GM19324 (cell line): ENCODE results near the gene FANCM.
A peak's percentile ranks its signal among the peaks of the same experiment; 100 is the strongest.
"Not testable (repeated sequence)": the region's sequence is repeated elsewhere in the genome, so short reads cannot be mapped to it uniquely, and the experiment has no call there.

ENCODE experiments used
- ATAC-seq: cut with Tn5 transposase; IDR thresholded peaks from one replicate; pipeline ENCODE4 v1.9.1; 2021; ENCODE audit warnings: mild to moderate bottlenecking, moderate library complexity; ENCODE audit not compliant: unreplicated experiment, low FRiP score

Gene FANCM

DNA sequence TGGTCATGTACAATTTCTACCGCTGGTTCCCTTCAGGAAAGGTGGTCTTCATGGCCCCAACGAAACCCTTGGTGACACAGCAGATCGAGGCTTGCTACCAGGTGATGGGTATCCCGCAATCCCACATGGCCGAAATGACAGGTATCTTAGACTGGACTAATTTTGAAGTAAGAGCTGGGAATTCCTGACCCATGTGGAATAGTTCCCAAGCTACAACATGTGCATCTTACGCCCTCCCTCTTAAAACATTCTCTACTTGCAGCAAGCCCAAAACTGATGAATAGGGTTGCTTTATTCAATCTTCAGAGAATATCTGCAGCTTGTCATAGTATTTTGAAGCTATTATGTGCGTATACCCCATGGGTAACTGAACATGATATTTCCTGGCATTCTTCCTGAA, 669 bp downstream of the FANCM start:
- ATAC-seq = no peak

DNA sequence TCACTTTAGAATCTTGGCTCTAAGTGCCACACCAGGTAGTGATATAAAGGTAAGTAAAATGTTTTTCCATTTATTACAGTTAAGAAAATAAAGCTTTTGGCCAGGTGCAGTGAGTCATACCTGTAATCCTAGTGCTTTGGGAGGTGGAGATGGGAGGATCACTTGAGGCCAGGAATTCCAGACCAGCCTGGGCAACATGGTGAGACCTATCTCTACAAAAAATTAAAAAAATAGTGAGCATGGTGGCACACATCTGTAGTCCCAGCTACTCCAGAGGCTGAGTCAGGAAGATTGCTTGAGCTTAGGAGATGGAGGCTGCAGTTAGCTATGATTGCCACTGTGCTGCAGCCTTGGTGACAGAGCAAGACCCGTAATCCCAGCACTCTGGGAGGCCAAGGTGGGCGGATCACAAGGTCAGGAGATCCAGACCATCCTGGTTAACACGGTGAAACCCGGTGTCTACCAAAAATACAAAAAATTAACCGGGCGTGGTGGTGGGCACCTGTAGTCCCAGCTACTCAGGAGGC, 5.0 kb downstream of the FANCM start:
- no peak for ATAC-seq

DNA sequence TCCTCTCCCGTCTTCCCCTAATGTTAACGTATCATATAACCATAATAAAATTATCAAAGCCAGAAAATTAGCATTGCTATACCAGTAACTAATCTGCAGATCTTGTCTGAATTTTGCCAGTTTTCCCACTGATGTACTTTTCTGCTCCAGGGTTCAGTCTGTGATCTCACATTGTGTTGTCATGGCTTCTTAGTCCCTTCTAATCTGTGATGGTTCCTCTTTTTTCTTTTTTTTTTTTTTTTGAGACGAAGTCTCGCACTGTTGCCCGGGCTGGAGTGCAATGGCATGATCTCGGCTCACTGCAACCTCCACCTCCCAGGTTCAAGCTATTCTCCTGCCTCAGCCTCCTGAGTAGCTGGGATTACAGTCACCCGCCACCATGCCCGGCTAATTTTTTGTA, 6.4 kb downstream of the FANCM start:
- not testable (repeated sequence) for ATAC-seq

DNA sequence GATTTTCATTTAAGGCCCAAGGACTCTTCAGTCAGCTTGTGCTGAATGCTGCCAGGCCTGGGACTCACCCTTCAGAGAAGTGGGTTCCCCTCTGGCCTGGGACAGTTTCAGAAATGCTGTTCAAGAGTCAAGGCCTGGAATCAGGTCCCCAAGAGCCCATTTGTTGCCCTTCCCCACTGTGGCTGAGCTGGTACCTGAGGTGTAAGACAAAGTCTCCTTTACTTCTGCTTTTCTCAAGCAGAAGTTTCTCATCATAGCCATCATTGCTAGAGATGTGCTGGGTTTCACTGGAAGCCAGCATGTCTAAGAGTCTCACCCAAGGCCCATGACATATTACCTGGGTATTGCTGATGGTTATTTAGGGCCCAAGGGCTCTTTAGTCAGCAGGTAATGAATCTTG, 8.9 kb downstream of the FANCM start:
- no peak for ATAC-seq

DNA sequence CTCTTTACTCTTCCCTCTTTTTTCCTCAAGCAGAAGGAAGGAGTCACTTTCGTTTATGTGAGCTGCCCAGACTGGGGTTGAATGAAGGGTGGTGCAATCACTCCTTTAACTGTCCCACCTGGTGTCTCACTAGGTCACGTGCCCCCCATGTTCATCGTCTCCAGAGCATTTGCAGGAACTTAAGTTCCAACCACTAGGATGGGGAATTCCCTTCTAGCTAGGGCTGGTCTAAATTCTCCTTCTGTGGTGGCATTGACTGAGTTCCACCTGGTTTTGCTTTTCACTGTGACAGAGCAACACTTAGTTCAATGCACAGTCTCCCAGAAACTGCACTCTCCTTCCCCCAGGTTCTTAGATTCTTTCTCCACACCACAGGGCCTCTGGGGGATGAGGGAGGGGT, 9.5 kb downstream of the FANCM start:
- ATAC-seq = no peak

DNA sequence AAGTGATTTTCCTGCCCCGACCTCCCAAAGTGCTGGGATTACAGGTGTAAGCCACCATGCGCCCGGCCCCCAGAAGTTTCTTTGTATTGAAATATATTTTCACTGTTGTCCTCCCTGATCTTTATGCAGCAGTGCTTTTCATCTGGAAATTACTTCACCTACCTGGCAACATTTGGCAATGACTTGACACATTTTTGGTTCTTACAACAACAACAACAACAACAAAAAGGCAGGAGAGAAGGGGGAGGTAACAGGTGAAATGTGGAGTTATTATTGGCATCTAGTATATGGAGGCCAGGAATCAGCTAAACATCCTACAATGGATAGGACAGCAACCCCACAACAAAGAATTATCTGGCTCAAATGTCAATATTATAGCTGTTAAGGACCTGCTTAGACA, 13.9 kb downstream of the FANCM start:
- no peak for ATAC-seq

DNA sequence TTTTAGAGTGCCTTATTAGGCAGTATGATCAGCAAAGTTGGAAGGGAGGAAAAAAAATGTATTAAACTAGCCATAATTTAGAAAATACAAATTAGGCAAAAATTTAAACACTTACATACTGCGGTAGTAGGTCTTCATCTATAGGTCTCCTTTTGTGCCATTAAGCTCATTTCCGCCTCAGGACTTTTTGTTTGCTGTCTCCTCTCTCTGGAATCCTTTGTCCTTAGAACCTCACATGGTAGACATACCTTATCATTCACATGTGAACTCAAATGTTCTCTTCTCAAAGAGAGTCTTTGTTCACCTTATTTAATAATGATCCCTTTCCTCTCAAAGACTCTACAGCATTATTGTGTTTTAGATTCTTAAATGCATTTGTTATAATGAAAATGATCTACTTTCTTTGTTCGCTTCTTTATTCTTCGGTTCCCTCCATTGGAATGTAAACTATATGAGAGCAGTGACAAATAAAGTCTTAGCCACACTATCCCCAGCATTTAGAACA, 14.7 kb downstream of the FANCM start:
- no peak for ATAC-seq

DNA sequence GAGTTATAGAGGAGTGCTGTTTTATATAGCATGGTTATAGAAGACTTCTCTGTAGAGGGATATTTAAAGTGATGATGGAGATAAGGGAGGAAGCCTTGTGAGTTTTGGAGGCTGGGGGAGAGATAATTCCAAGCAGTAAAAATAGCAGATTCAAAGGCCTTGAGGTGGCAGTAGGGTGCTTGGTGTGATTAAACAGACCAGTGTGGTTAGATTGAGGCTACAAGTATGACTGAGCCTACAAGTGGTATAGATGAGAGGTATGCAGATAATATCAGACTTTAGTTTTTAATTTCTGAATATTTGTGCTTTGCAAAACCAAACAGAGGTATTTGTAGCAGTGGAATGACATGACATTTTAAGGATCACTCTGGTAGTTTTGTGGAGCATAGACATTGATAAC, 20.3 kb downstream of the FANCM start:
- no peak for ATAC-seq

DNA sequence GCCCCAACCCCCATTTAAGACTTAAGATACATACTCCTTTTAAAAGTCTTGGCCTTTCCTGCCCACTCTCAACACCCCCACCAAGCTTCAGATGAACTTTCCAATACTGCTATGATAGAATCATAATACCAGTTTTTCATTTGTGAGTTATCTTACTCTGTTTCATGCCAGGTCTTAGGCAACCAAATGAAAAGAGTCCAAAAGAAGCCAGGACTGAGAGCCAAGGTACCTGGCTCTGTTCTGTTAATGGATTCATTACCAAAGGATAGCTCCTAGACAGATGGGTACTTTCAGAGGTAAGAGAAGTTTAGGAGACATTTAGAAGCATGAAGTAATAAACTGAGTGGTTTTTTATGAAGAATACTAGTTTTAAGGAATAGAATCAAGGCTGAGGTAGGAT, 34.2 kb downstream of the FANCM start:
- ATAC-seq = no peak

DNA sequence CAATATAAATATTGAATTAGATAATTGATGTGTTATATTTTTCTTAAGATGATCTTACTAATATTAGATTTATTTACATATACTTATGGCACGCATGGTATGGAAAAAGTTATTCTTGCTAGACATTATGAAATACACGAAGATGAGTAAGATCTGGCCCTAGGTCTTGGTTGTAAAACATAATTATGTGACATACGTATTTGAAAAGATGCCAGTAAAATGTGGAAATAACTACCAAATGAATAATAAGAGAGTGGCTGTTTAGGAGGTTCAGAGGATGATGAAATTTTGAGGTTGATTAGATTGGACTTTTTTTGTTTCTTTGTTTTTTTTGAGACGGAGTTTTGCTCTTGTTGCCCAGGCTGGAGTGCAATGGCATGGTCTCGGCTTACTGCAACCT, 41.3 kb downstream of the FANCM start:
- ATAC-seq = no peak

DNA sequence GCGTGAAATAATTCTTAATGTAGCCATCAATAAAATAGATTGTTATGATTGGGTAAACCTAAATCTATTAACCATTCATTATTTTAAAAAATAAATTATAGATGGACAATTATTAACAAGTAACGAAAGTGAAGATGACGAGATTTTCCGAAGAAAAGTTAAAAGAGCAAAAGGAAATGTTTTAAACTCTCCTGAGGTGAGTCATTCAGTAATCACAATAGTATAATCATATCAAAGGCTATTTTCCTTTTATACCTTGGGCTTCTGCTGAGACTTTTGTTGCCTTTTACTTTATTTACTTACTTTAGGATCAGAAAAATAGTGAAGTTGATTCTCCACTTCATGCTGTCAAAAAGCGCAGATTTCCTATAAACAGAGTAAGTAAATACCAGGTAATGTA, 45.6 kb downstream of the FANCM start:
- no peak for ATAC-seq

DNA sequence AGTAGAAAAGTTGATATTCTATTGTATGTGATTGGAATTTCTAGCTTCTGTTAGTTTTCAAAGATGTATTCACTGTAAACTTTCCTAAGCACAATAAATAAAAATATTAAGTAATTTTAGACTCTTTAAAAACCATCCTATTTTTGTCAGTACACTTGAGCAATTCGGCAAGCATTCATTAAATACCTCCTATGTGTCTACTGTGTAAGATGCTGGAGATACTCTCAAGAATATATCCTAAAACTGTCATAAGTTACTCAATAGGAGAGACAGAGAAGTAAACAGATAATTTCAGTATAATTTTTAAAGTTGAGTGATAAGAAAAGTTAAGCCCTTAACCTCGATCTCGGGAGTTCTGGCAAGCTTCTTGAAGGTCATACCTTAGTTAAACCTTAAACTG, 46.1 kb downstream of the FANCM start:
- no peak for ATAC-seq

DNA sequence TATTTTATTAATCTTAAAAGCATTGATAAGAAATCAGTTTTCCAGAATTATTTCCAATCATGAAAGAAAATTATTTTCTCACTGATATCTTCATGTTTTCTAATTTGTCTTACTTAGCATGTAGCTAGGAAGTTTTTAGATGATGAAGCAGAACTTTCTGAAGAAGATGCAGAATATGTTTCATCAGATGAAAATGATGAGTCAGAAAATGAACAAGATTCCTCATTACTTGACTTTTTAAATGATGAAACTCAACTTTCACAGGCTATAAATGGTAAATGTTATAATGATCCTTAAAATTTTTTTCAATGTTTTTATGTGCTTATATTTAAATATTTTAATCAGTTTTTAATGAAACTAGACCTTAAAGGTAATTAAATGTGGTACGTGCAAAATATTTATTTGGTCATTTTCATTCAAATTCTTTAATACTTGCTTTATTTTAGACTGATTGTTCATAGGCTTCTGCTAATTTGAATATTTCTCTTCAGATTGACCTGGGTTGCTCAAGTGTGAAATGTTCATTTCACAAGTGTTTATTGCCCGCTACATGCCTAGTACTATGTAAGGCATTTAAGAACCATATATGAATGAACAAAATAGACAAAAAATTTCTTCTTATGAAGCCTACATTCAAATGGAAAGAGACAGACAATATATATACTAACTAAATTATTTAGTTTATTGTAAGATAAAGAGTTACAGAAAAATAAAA, 49.5 kb downstream of the FANCM start:
- no peak for ATAC-seq

DNA sequence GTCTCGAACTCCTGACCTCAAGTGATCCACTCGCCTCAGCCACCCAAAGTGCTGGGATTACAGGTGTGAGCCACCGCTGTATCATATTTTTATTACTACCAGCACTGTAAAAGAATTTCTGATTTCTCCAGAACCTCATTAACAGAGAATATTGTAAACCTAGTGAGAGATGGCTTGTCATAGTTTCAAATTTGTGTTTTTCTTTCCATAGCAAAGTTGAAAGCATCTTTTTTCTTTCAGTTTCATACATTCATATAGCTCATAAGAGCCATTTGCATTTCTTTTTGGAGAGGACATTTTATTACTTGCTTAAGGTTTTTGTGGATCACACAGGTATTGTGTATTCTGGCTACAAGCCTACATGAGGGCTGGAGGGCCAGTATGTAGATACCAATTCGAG, 59.2 kb downstream of the FANCM start:
- peak; percentile 49 for ATAC-seq

DNA sequence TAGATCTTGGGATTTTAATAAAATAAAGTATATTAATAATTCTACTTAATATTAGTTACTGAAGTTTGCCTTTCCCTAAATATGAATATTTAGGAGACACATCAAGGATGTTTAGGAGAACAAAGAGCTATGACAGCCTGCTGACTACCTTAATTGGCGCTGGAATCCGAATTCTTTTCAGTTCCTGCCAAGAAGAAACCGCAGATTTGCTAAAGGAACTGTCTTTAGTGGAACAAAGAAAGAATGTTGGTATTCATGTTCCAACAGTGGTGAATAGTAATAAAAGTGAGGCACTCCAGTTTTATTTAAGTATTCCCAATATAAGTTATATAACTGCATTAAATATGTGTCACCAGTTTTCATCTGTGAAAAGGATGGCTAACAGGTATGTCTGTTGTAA, 62.8 kb downstream of the FANCM start:
- no peak for ATAC-seq

DNA sequence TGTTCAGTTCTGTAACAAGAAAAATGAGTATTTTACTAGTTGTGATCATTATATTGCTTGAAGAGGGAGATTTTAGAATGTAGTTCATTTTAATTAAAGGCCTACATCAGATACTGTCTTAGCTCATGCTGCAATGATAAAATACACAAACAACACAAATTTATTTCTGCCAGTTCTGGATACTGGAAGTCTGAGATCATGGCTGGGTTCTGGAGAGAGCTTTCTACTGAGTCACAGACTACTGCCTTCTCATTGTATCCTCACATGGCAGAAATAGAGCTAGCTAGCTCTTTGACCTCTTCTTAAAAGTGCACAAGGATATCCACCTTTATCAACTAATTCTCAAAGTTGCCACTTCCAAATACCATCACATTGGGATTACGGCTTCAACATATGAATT, 63.5 kb downstream of the FANCM start:
- ATAC-seq = no peak

DNA sequence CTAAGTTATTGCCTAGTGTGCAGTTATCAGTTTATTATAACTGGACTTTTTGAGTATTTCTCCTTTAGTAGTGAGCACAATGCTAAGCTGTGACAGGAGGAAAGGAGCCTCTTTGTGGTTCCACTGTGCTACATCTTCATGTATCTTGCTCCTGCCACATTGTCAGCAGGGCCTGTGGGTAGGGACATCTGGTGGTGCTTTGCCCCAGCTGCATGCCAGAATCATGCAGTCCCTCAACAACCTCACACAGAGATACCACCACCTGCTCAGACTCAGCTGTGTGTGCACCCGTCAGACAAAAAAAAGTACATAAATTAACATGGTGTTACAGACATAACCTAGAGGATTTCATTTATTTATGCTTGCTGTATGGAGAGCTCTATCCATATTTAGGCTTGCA, 66.2 kb downstream of the FANCM start:
- ATAC-seq = no peak

DNA sequence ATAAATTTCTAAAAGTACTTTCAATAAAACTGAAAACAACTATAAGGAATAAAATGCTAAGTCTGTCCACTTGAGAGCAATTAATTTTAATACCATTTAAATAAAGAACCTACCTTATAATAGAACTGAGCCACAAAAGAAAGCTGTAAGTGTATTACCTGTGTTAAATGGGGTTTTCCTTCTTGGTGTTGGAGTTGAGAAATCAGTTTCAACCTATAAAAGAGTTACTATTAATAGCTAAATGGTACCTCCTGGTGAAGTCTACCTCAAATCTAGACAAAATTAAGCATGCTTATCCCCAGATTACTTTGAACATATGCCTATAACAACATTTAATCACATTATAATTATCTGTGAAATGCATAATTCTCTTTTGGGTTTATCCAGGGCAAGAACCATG, 68.5 kb downstream of the FANCM start:
- ATAC-seq = no peak

DNA sequence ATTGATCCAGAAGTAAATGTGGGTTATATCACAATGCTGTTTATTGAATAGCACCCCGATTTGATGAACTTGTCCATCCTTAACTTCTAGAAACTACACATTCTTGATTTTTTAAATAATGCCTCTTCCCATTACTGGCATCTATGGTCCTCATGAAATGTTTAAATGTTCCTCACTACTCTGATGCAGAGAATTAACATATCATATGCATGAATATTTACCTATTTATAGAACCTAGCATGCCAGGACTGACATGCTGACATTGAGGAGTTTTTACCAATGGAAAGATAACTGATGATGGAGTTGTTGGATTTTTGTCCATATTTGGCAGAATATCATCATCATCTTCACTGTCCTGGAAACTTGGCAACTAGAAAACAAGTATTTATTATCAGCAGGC, 74.4 kb downstream of the FANCM start:
- ATAC-seq = no peak

DNA sequence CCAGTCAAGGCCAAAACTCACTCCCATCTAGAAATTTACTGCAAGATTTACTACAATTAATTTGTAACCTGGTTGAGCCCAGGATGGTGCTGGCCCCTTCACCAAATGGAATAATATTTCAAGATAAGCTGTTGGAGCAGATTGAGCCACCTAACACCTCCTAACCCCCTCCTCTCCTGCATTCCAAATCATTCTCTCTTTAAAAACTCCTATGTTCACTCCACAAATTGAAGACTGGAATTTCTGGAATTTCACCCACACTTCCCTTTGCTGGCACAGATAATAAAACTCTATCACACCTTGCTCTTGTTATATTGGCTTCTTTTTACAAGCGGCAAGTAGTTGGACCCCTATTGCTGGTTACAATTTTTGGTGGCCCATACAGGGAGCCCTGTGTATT, 75.6 kb downstream of the FANCM start:
- no peak for ATAC-seq

DNA sequence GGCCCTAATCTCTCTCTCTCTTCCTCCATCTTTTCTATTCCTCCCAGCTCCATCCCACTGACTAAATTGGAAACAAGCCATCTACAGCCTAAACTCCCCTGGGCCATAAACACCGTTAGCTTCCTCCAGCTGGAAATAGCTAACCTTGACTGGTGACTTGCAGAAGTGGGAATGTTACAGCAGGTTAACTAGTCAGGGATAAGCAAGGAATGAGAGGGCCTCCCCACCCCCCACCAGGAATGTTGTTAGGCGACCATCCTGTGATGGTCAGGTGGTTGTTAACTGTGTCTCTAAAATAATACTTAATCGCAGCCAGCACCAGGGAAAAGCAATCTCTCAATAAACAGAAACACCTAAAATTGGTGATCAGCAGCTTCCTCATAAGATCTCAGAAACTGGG, 76.5 kb downstream of the FANCM start:
- ATAC-seq = no peak

DNA sequence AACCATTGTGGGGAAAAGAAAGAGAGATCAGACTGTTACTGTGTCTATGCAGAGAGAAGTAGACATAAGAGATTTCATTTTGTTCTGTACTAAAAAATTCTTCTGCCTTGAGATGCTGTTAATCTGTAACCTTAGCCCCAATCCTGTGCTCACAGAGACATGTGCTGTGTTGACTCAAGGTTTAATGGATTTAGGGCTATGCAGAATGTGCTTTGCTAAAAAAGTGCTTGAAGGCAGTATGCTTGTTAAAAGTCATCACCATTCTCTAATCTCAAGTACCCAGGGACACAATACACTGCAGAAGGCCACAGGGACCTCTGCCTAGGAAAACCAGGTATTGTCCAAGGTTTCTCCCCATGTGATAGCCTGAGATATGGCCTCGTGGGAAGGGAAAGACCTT, 78.0 kb downstream of the FANCM start:
- not testable (repeated sequence) for ATAC-seq

DNA sequence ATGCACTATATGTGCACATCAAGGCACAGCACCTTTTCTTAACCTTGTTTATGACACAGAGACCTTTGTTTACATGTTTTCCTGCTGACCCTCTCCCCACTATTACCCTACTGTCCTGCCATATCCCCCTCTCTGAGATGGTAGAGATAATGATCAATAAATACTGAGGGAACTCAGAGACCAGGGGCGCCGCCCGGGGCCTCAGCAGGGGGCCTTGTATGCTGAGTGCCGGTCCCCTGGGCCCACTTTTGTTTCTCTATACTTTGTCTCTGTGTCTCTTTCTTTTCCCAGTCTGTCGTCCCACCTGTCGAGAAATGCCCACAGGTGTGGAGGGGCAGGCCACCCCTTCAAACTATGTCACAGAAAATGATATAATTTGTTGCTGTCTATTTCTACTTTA, 78.6 kb downstream of the FANCM start:
- not testable (repeated sequence) for ATAC-seq
